WERI-Rb-1 (cell line): Measurements from ENCODE around the gene INPP4B.
"Not testable (repeated sequence)": the region's sequence is repeated elsewhere in the genome, so short reads cannot be mapped to it uniquely, and the experiment has no call there.

Experiments used
- DNase-seq: peaks from one replicate; pipeline ENCODE4 v3.0.0-alpha.2; 2020
- H3K27ac ChIP-seq: fragments of 250-450 bp; sonication (Bioruptor Pico); 2 replicates; pipeline ENCODE4 v1.5.1; 2020; ENCODE audit warnings: mild to moderate bottlenecking, moderate library complexity
- H3K27me3 ChIP-seq: fragments of 250-450 bp; sonication (Bioruptor Pico); 2 replicates; pipeline ENCODE4 v1.5.1; 2021; ENCODE audit warnings: mild to moderate bottlenecking, low read depth, moderate library complexity; ENCODE audit not compliant: insufficient read depth, severe bottlenecking
- H3K36me3 ChIP-seq: fragments of 250-450 bp; sonication (Bioruptor Pico); 2 replicates; pipeline ENCODE4 v1.5.1; 2020; ENCODE audit warnings: mild to moderate bottlenecking, moderate library complexity
- H3K4me3 ChIP-seq: 2 replicates; pipeline ENCODE4 v1.5.1; 2011; ENCODE audit warnings: low read depth, mild to moderate bottlenecking, control low read depth, low read length
- H3K9me3 ChIP-seq: fragments of 250-450 bp; sonication (Bioruptor Pico); 2 replicates; pipeline ENCODE4 v1.5.1; 2021; ENCODE audit warnings: mild to moderate bottlenecking, moderate library complexity; ENCODE audit not compliant: severe bottlenecking
- TF ChIP-seq, protein P1 (sequence below): IDR thresholded peaks from 2 replicates; pipeline ENCODE4 v1.5.1; 2011; ENCODE audit warnings: low read depth, mild to moderate bottlenecking, control low read depth, inconsistent platforms, low read length

The INPP4B gene

DNA sequence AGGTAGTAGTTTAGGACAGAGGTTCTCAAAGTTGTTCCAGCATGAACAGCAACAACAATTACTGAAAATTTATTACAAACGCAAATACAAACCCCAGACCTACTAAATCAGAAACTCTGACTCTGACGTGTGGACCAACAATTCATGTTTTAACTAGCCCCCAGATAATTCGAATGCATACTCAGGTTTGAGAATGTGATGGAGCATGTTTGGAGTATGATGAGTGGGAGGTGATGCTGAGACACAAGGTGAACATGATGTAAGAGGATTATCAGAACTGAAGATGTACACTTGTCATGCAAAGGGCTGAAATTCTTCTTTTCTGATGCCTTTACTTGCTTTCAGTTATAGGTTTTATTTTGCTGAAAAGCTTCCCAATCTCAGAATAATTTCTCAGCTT is 323.0 kb downstream of the INPP4B start:
- Histone ChIP-seq H3K27me3 (no peaks in the 10 kb centered on the region), H3K27ac (no peak overlapping the region), H3K4me3 (no peak overlapping the region), H3K9me3 (no peaks in the 10 kb centered on the region), H3K36me3 (no peaks in the 10 kb centered on the region)
- TF ChIP-seq, protein P1, sequence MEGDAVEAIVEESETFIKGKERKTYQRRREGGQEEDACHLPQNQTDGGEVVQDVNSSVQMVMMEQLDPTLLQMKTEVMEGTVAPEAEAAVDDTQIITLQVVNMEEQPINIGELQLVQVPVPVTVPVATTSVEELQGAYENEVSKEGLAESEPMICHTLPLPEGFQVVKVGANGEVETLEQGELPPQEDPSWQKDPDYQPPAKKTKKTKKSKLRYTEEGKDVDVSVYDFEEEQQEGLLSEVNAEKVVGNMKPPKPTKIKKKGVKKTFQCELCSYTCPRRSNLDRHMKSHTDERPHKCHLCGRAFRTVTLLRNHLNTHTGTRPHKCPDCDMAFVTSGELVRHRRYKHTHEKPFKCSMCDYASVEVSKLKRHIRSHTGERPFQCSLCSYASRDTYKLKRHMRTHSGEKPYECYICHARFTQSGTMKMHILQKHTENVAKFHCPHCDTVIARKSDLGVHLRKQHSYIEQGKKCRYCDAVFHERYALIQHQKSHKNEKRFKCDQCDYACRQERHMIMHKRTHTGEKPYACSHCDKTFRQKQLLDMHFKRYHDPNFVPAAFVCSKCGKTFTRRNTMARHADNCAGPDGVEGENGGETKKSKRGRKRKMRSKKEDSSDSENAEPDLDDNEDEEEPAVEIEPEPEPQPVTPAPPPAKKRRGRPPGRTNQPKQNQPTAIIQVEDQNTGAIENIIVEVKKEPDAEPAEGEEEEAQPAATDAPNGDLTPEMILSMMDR = no peak
- DNase-seq = no peak

DNA sequence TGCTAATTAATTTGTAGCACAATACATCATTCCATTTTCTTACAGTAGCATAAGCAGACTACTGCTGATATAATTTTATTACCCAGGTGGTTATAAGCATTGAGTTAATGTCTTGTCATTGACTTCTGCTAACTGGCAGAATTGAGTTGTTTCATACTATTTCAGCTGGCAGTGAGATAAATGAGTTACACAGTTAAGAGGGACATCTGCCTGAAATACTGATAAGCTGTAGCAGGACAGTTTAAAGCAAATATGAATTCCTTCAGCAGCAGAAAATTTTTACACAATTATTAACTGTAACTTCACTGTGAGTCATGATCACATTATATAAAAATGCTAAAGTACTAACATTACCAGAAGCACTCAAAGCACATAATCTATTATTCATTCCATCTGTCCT is 326.8 kb downstream of the INPP4B start:
- no peaks in the 10 kb centered on the region for H3K36me3 ChIP-seq
- TF ChIP-seq, protein P1 = no peak
- no peak overlapping the region for H3K27ac ChIP-seq
- H3K4me3 ChIP-seq = no peak overlapping the region
- no peak for DNase-seq
- H3K9me3 ChIP-seq = no peaks in the 10 kb centered on the region
- H3K27me3 ChIP-seq = no peaks in the 10 kb centered on the region

DNA sequence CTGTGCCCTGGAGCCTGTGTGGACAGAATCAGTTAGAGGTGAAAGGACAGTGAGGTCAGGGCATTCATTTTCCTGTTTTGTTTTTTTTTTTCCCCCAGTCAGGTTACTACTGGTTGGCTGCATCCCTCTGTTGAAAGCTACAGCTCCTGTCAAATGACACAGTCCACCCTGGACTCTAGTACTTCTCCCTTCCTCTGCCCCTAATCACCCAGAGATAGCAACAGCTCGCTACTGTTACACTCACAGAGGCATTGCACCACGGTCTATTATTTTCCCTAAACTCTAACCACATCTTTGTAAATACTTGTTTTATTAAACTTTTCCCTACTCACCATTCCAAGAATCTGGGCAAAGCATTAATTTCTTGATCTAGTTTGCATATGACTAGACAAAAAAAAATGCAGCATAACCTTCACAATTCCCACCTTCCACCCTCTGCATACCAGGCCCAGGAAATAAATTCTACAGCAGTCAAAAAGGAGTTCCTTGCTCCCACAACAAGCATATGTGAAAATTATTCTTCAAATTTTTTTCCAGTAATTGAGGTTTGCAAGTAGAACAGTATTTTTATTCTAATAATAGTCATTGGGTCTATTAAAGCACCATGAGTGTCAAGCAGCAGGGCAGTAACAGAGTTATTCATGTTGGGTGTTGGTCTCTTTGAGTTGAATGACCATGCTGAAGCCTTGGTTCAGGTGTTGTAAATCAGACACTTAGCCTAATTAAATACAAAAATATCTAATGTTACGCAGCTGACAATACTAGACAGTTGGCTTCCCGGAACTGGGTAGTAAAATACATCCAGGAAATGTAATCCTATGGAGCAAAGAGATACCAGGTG is 329.2 kb downstream of the INPP4B start:
- no peak for DNase-seq
- Histone ChIP-seq H3K36me3 (no peaks in the 10 kb centered on the region), H3K9me3 (no peaks in the 10 kb centered on the region), H3K27ac (no peak overlapping the region), H3K4me3 (no peak overlapping the region), H3K27me3 (no peaks in the 10 kb centered on the region)
- TF ChIP-seq, protein P1 = no peak

DNA sequence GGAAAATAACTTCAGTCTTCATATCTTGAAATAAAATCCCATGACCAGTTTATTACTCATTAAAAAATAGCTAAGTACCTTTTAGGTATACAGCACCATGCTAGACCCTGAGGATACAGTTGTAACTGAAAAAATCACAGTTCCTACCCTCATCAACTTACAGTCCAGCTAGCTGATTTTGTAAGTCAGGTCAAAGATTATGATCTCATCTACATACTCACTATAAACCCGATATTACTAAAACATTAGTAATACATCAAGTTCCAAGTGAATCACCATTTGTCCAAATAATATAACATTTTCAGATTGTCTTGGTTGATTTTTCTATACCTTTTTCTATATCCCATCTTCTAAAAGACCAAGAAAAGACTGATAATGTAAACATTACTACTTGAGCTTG is 333.9 kb downstream of the INPP4B start:
- Histone ChIP-seq H3K4me3 (no peak overlapping the region), H3K27me3 (no peaks in the 10 kb centered on the region), H3K36me3 (no peaks in the 10 kb centered on the region), H3K9me3 (no peaks in the 10 kb centered on the region), H3K27ac (no peak overlapping the region)
- no peak for DNase-seq
- TF ChIP-seq, protein P1 = no peak

DNA sequence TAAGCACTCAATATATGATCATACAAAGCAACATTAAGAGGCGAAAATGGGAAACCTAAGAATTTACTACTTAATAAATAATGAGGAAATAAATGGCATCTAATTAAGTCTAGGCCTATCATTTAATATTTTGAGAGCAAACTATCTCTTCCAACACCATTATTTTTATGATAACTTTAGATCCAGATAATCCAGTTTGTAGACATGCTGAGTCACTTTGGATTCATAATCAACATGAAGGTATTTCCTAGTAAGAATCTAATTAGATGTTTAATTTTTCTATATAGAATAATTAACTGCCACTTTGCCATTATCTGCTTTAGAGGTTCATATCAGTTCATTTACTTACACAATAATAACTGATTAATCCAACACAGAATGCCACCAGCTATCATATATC is 336.2 kb downstream of the INPP4B start:
- Histone ChIP-seq H3K9me3 (no peaks in the 10 kb centered on the region), H3K27ac (no peak overlapping the region), H3K27me3 (no peaks in the 10 kb centered on the region), H3K36me3 (no peaks in the 10 kb centered on the region), H3K4me3 (no peak overlapping the region)
- TF ChIP-seq, protein P1 = no peak
- no peak for DNase-seq

DNA sequence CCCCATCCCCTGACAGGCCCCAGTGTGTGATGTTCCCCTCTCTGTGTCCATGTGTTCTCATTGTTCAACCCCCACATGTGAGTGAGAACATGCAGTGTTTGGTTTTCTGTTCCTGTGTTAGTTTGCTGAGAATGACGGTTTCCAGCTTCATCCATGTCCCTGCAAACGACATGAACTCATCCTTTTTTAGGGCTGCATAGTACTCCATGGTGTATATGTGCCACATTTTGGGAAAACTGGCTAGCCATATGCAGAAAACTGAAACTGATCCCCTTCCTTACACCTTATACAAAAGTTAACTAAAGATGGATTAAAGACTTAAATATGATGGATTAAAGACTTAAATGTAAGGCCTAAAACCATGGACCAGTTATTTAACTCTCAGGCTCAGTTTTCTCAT is 336.7 kb downstream of the INPP4B start:
- not testable (repeated sequence) for DNase-seq, H3K27me3 ChIP-seq, H3K4me3 ChIP-seq, H3K36me3 ChIP-seq, H3K27ac ChIP-seq, H3K9me3 ChIP-seq
